ENCODE measurements around the gene ZNF236. TPM values are rescaled to one million over a fixed set of nuclear protein-coding genes. Genes with fewer than 3 reads are reported as not detected.

The ZNF236 gene
- total RNA-seq, 1 donor from 2014 or later = 9.9 TPM

- no peak for DNase-seq (ENCODE audit: low read depth)
- TF ChIP-seq, protein P1, sequence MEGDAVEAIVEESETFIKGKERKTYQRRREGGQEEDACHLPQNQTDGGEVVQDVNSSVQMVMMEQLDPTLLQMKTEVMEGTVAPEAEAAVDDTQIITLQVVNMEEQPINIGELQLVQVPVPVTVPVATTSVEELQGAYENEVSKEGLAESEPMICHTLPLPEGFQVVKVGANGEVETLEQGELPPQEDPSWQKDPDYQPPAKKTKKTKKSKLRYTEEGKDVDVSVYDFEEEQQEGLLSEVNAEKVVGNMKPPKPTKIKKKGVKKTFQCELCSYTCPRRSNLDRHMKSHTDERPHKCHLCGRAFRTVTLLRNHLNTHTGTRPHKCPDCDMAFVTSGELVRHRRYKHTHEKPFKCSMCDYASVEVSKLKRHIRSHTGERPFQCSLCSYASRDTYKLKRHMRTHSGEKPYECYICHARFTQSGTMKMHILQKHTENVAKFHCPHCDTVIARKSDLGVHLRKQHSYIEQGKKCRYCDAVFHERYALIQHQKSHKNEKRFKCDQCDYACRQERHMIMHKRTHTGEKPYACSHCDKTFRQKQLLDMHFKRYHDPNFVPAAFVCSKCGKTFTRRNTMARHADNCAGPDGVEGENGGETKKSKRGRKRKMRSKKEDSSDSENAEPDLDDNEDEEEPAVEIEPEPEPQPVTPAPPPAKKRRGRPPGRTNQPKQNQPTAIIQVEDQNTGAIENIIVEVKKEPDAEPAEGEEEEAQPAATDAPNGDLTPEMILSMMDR (conservative IDR thresholded peaks at IDR 0.05; ENCODE audit: low read depth, low read length) = no peak
- no peak overlapping the region for H3K4me3 ChIP-seq (ENCODE audit: low read depth, low read length)
These were observed 103.1 kb downstream of the ZNF236 start for GRCh38 chr18:76925501-76925900.

DNA sequence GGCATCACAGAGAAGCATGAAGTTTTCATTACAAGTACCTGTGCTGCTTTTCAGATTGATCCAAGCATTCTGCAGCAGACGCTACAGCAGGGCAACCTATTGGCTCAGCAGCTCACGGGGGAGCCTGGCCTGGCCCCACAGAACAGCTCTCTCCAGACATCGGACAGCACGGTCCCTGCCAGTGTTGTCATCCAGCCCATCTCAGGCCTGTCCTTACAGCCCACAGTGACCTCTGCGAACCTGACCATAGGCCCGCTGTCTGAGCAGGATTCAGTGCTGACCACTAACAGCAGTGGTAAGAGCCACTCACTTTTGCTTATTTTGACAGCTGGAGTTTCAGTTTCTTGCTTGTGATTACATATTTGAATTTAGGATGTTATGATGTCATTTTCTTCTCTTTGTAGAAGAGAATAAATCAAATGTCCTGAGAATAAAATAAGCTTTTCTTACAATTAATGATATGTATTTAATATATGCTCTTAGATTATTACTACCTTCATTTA lies 104.9 kb downstream of the ZNF236 start:
- no peak for DNase-seq (ENCODE audit: low read depth)
- TF ChIP-seq, protein P1 (conservative IDR thresholded peaks at IDR 0.05; ENCODE audit: low read depth, low read length) = no peak
- H3K4me3 ChIP-seq (ENCODE audit: low read depth, low read length) = no peak overlapping the region

DNA sequence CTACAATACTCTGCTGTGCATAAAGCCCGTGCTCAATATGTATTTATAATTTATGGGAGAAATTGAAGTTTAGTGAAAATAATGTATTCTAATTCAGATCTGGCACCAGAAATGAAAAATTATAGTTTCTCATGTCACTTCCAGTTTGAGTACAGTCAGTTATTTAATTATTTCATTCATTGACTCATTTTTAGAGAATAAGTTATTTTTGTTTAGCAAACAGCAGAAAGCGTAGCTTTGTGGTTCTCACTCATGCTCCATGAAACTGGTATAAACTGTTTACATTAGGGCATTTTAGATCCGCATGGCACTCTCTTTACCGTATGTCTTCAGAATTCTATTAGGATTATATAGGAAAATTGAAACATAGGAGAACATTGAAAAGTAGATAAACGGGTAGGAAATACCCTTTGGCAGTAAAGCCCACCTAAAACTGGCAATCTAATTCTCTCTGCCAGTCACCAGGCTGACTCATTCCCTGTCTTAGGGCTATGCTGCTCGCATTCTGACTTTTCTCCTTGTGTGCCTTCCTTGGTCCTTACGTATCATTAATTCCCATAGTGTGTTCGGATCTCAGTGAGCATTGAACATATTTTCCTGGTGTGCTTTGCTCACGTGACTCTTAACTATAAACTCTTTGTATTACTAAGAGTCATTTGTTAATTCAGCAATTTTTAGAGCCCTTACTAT lies 106.0 kb downstream of the ZNF236 start:
- DNase-seq (ENCODE audit: low read depth) = no peak
- TF ChIP-seq, protein P1 (conservative IDR thresholded peaks at IDR 0.05; ENCODE audit: low read depth, low read length) = no peak
- no peak overlapping the region for H3K4me3 ChIP-seq (ENCODE audit: low read depth, low read length)

- no peak overlapping the region for H3K4me3 ChIP-seq (ENCODE audit: low read depth, low read length)
- TF ChIP-seq, protein P1 (conservative IDR thresholded peaks at IDR 0.05; ENCODE audit: low read depth, low read length) = no peak
These were observed 108.8 kb downstream of the ZNF236 start for GRCh38 chr18:76931171-76931570.

DNA sequence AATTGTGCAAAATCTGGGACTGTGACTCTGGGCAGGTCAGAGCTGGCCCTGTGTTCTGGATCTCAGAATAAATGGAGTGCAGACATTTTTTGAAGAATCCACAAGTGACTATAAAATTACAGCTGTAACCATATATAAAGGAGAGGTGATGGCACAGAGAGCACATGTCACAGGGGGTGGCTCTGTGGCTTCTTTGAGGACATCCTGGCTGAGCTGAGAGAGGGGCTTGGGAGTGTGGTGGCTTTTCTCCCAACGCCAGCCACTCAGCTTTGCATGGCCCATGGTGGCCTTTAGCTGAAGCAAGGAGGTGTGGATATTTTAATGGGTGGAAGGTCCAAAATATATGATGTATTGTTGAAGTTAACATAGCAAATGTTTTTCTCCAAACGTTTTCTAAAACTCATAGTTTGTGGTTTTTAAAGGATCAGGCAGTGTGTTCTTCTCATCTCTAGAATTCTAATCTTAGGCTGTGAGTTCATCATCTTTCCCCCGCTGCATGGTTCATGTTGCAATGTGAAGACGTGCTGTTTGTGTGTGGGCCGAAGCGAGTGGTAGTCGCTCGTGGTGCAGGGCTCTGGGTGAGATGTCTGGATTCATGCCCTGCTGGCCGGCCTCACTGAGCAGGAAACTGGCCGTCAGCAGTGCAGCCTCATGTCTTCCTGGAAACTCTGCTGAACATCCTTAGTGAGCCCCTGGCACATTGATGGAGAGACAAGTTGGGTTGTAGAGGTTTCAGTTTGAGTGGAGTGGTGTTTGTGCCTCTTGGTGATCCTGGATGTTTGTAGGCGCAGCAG lies 109.9 kb downstream of the ZNF236 start:
- H3K4me3 ChIP-seq (ENCODE audit: low read depth, low read length) = no peak overlapping the region
- no peak for DNase-seq (ENCODE audit: low read depth)
- TF ChIP-seq, protein P1 (conservative IDR thresholded peaks at IDR 0.05; ENCODE audit: low read depth, low read length) = no peak

More at GRCh38 chr18:76931171-76931570, 108.8 kb downstream of the ZNF236 start:
- DNase-seq (ENCODE audit: low read depth) = no peak

DNA sequence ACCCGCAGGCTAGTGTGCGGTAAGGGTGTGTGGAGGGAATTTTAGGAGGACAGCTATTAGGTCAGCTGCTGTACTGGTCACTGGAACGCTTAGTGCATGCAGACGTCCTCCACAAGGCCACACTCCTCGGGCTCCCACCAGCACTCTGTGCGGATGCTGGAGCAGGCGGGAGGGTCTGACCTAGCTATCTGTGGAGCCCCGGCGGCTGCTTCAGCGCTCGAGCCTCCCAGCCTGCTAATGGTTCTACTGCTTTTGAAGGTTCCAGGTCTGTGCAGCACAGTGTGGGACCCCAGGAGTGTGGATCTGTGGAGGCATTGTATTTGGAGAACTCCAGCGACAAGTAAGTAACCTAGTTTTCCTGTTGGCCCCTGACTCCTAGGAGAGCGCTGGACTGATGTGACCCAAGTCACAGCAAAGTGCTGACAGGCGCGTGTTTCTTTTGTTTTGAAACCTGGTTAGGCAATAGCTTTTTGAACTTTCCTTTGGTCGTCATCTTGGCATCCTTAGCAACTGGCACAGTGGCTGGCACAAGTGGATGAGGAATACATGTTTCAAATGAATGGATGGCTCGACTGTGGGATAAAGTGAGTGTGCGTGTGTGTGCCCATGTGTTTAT lies 113.5 kb downstream of the ZNF236 start:
- no peak overlapping the region for H3K4me3 ChIP-seq (ENCODE audit: low read depth, low read length)
- DNase-seq (ENCODE audit: low read depth) = no peak
- TF ChIP-seq, protein P1 (conservative IDR thresholded peaks at IDR 0.05; ENCODE audit: low read depth, low read length) = no peak

All from epithelial cell of proximal tubule (primary cell).